Measurements from ENCODE around the gene STAP2.

STAP2 gene

DNA sequence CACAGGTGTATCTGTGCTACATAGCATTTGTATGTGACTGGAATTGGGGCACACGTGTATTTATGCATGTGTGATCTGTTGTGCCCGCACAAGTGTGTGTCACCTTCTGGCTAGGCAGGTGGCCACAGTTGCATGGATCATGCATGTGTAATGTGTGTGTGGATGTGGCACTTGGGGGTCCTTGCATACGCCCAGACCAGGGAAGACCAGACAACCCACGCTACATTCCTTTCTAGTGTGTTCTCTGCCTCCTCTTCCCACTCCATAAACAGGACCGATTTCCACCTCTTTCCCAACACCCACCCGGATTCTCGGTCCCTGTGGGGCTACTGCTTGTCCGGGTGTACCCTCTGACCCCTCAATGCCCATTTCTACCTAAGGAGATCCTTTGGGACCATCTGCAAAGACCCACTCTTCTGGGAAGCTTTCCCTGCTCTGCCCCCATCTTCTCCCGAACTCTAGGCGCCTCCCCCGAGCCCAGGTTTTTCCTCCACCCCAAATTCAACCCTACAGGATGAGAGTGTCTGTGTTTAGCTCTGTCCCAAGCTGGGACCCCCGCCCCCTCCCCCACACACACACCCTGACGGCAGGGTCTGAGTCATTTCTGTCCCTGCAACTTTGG, 12.3 kb downstream of the STAP2 start:
- H2AFZ ChIP-seq (ENCODE audit: low read length) = peak overlapping the region; percentile 78
- H3K18ac ChIP-seq (ENCODE audit: low read length) = peak overlapping the region; percentile 1
- H2BK5ac ChIP-seq (ENCODE audit: low read length) = no peak overlapping the region
- peaks cover 7 to 8% of the 10 kb centered on the region in 2 donors for H3K4me1 ChIP-seq (ENCODE audit: control insufficient read depth in 2 of 2, insufficient read depth in 1 of 2, low read depth in 1 of 2, low read length in 2 of 2)
- DNase-seq (ENCODE audit: low spot score) = no peak
- H4K91ac ChIP-seq (ENCODE audit: low read depth, low read length, poor library complexity) = no peak overlapping the region
- peaks cover 2% of the 10 kb centered on the region for H3K79me1 ChIP-seq (ENCODE audit: low read depth, low read length)
- H3K4me2 ChIP-seq (ENCODE audit: insufficient read depth, low read length, poor library complexity, severe bottlenecking) = peak overlapping the region; percentile 78
- H3K4ac ChIP-seq (ENCODE audit: low read length) = no peak overlapping the region
- H3K23ac ChIP-seq (ENCODE audit: low read depth, low read length, poor library complexity) = peak overlapping the region; percentile 95
- H3K27ac ChIP-seq (replicated peaks; ENCODE audit: low read length) = no peak overlapping the region
- H3K36me3 ChIP-seq (replicated peaks in 1 of 2; ENCODE audit: control insufficient read depth in 2 of 2, insufficient read depth in 2 of 2, low read length in 2 of 2) = peaks cover 0 to 6% of the 10 kb centered on the region in 2 donors
- no peak overlapping the region for H2AK5ac ChIP-seq (ENCODE audit: low read depth, low read length)
- no peak overlapping the region for H3K14ac ChIP-seq (ENCODE audit: low read length)
- H3K4me3 ChIP-seq (ENCODE audit: low read length in 2 of 2) = peak overlapping the region in 1 of 2 donors; percentile 32
- WGBS, 2 donors (ENCODE audit: extremely low coverage in 2 of 2, insufficient read length in 2 of 2, insufficient replicate concordance in 1 of 2) = no CpG with 5 or more reads among the region's 13 CpGs
- no peak overlapping the region for H2BK12ac ChIP-seq (ENCODE audit: low read length)
- no peak overlapping the region for H3K9ac ChIP-seq (ENCODE audit: low read depth, low read length, poor library complexity)
- no peaks in the 10 kb centered on the region for H3K9me3 ChIP-seq (replicated peaks in 1 of 2; ENCODE audit: control insufficient read depth in 2 of 2, insufficient read depth in 1 of 2, low read depth in 1 of 2, low read length in 2 of 2)
- H2BK15ac ChIP-seq (ENCODE audit: low read length) = no peak overlapping the region
- no peak overlapping the region for H2BK120ac ChIP-seq (ENCODE audit: low read depth, low read length)
- H3K27me3 ChIP-seq (ENCODE audit: control insufficient read depth in 3 of 3, insufficient read depth in 3 of 3, low read depth in 1 of 3, low read length in 3 of 3) = no peaks in the 10 kb centered on the region
- no peak overlapping the region for H4K8ac ChIP-seq (ENCODE audit: low read depth, low read length)

DNA sequence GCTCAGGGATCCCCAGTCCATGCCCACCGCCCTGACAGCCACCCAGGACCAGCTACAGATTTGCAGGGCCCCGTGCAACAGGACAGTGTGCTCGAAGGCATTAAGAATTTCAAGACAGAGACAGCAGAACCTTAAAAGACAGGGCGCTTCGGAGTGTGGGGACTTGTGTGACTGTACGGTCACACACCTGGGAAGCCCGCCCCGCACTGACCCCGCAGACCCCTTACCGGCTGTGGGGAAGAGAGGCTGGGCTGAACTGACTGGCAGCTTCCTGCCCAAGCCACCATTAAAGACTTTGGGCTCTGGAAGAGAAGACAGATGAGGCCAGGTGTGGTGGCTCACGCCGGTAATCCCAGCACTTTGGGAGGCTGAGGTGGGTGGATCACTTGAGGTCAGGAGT, 14.4 kb downstream of the STAP2 start:
- no peak overlapping the region for H2BK12ac ChIP-seq (ENCODE audit: low read length)
- no peak overlapping the region for H2BK5ac ChIP-seq (ENCODE audit: low read length)
- no peaks in the 10 kb centered on the region for H3K27me3 ChIP-seq (ENCODE audit: control insufficient read depth in 3 of 3, insufficient read depth in 3 of 3, low read depth in 1 of 3, low read length in 3 of 3)
- peaks cover 2% of the 10 kb centered on the region for H3K79me1 ChIP-seq (ENCODE audit: low read depth, low read length)
- no peak overlapping the region for H2BK120ac ChIP-seq (ENCODE audit: low read depth, low read length)
- H2AK5ac ChIP-seq (ENCODE audit: low read depth, low read length) = no peak overlapping the region
- no peak overlapping the region for H3K23ac ChIP-seq (ENCODE audit: low read depth, low read length, poor library complexity)
- WGBS, 2 donors (ENCODE audit: extremely low coverage in 2 of 2, insufficient read length in 2 of 2, insufficient replicate concordance in 1 of 2) = no CpG with 5 or more reads among the region's 12 CpGs
- no peak for DNase-seq (ENCODE audit: low spot score)
- H3K4me1 ChIP-seq (ENCODE audit: control insufficient read depth in 2 of 2, insufficient read depth in 1 of 2, low read depth in 1 of 2, low read length in 2 of 2) = peaks cover 7 to 8% of the 10 kb centered on the region in 2 donors
- peaks cover 2 to 3% of the 10 kb centered on the region in 2 donors for H3K9me3 ChIP-seq (replicated peaks in 1 of 2; ENCODE audit: control insufficient read depth in 2 of 2, insufficient read depth in 1 of 2, low read depth in 1 of 2, low read length in 2 of 2)
- H4K8ac ChIP-seq (ENCODE audit: low read depth, low read length) = no peak overlapping the region
- H4K91ac ChIP-seq (ENCODE audit: low read depth, low read length, poor library complexity) = no peak overlapping the region
- H2BK15ac ChIP-seq (ENCODE audit: low read length) = no peak overlapping the region
- H3K18ac ChIP-seq (ENCODE audit: low read length) = no peak overlapping the region
- no peak overlapping the region for H3K14ac ChIP-seq (ENCODE audit: low read length)
- H3K4me3 ChIP-seq (ENCODE audit: low read length in 2 of 2) = no peak overlapping the region
- H3K9ac ChIP-seq (ENCODE audit: low read depth, low read length, poor library complexity) = no peak overlapping the region
- no peak overlapping the region for H2AFZ ChIP-seq (ENCODE audit: low read length)
- H3K4me2 ChIP-seq (ENCODE audit: insufficient read depth, low read length, poor library complexity, severe bottlenecking) = no peak overlapping the region
- no peak overlapping the region for H3K27ac ChIP-seq (replicated peaks; ENCODE audit: low read length)
- H3K4ac ChIP-seq (ENCODE audit: low read length) = no peak overlapping the region
- peaks cover 0 to 6% of the 10 kb centered on the region in 2 donors for H3K36me3 ChIP-seq (replicated peaks in 1 of 2; ENCODE audit: control insufficient read depth in 2 of 2, insufficient read depth in 2 of 2, low read length in 2 of 2)

DNA sequence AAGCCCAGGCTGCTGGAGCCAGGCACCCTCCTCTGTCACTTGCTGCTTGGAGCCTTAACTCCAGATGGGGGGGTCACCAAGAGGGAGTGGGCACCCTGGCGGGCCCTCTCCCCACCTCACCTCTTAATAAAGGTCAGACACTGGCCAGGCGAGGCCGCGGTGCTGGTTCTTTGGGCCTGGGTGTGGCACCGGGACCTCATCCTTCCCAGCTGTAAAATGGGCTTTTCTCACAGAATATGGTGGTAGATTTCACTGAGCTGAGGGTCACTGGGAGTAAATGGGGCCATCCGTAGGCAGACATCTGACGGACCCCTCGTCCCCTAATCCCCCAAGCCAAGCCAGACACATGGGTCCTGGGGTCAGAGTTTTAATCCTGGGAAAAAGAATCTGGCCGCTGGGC, 14.9 kb downstream of the STAP2 start:
- H3K9me3 ChIP-seq (replicated peaks in 1 of 2; ENCODE audit: control insufficient read depth in 2 of 2, insufficient read depth in 1 of 2, low read depth in 1 of 2, low read length in 2 of 2) = peaks cover 4 to 8% of the 10 kb centered on the region in 2 donors
- peaks cover under 1 to 9% of the 10 kb centered on the region in 2 donors for H3K36me3 ChIP-seq (replicated peaks in 1 of 2; ENCODE audit: control insufficient read depth in 2 of 2, insufficient read depth in 2 of 2, low read length in 2 of 2)
- no peak overlapping the region for H2BK15ac ChIP-seq (ENCODE audit: low read length)
- no peak overlapping the region for H3K4ac ChIP-seq (ENCODE audit: low read length)
- H3K27ac ChIP-seq (replicated peaks; ENCODE audit: low read length) = no peak overlapping the region
- no peak overlapping the region for H3K18ac ChIP-seq (ENCODE audit: low read length)
- H2BK12ac ChIP-seq (ENCODE audit: low read length) = no peak overlapping the region
- H4K91ac ChIP-seq (ENCODE audit: low read depth, low read length, poor library complexity) = no peak overlapping the region
- no peak overlapping the region for H3K9ac ChIP-seq (ENCODE audit: low read depth, low read length, poor library complexity)
- H3K27me3 ChIP-seq (ENCODE audit: control insufficient read depth in 3 of 3, insufficient read depth in 3 of 3, low read depth in 1 of 3, low read length in 3 of 3) = no peaks in the 10 kb centered on the region
- no peak overlapping the region for H3K4me2 ChIP-seq (ENCODE audit: insufficient read depth, low read length, poor library complexity, severe bottlenecking)
- DNase-seq (ENCODE audit: low spot score) = no peak
- no peak overlapping the region for H3K14ac ChIP-seq (ENCODE audit: low read length)
- no peak overlapping the region for H2BK5ac ChIP-seq (ENCODE audit: low read length)
- H3K4me3 ChIP-seq (ENCODE audit: low read length in 2 of 2) = no peak overlapping the region
- no peak overlapping the region for H4K8ac ChIP-seq (ENCODE audit: low read depth, low read length)
- no peak overlapping the region for H2AFZ ChIP-seq (ENCODE audit: low read length)
- peaks cover 6 to 8% of the 10 kb centered on the region in 2 donors for H3K4me1 ChIP-seq (ENCODE audit: control insufficient read depth in 2 of 2, insufficient read depth in 1 of 2, low read depth in 1 of 2, low read length in 2 of 2)
- no peak overlapping the region for H2BK120ac ChIP-seq (ENCODE audit: low read depth, low read length)
- peaks cover 2% of the 10 kb centered on the region for H3K79me1 ChIP-seq (ENCODE audit: low read depth, low read length)
- H2AK5ac ChIP-seq (ENCODE audit: low read depth, low read length) = no peak overlapping the region
- no peak overlapping the region for H3K23ac ChIP-seq (ENCODE audit: low read depth, low read length, poor library complexity)
- no CpG with 5 or more reads among the region's 9 CpGs for WGBS, 2 donors (ENCODE audit: extremely low coverage in 2 of 2, insufficient read length in 2 of 2, insufficient replicate concordance in 1 of 2)

DNA sequence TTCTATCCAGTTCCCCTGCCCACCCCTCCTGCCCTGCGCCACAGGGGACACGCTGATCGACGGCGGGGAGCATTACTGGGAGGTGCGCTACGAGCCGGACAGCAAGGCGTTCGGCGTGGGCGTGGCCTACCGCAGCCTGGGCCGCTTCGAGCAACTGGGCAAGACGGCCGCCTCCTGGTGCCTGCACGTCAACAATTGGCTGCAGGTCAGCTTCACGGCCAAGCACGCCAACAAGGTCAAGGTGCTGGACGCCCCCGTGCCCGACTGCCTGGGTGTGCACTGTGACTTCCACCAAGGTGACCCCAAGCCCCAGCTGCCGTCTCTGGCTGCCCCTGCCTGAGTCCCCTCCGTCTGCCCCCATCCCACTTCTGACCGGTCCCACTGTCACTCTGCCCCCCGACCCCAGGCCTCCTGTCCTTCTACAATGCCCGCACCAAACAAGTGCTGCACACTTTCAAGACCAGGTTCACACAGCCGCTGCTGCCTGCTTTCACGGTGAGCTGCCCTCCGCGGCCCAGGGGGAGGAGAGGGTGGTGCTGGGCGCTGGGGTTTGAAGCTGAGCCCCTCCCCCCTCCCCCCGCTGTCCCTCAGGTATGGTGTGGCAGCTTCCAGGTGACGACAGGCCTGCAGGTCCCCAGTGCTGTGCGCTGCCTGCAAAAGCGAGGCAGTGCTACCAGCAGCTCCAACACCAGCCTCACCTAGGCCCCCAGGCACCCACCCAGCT, 15.5 kb downstream of the STAP2 start:
- H3K36me3 ChIP-seq (replicated peaks in 1 of 2; ENCODE audit: control insufficient read depth in 2 of 2, insufficient read depth in 2 of 2, low read length in 2 of 2) = peaks cover 4 to 15% of the 10 kb centered on the region in 2 donors
- peak overlapping the region; percentile 54 for H3K18ac ChIP-seq (ENCODE audit: low read length)
- H3K27ac ChIP-seq (replicated peaks; ENCODE audit: low read length) = no peak overlapping the region
- no peak overlapping the region for H2BK5ac ChIP-seq (ENCODE audit: low read length)
- H3K4me1 ChIP-seq (ENCODE audit: control insufficient read depth in 2 of 2, insufficient read depth in 1 of 2, low read depth in 1 of 2, low read length in 2 of 2) = peaks cover 4 to 8% of the 10 kb centered on the region in 2 donors
- H3K4ac ChIP-seq (ENCODE audit: low read length) = no peak overlapping the region
- H2BK12ac ChIP-seq (ENCODE audit: low read length) = peak overlapping the region; percentile 17
- no peak overlapping the region for H3K4me2 ChIP-seq (ENCODE audit: insufficient read depth, low read length, poor library complexity, severe bottlenecking)
- H2AK5ac ChIP-seq (ENCODE audit: low read depth, low read length) = no peak overlapping the region
- peak overlapping the region; percentile 50 for H3K14ac ChIP-seq (ENCODE audit: low read length)
- no peak overlapping the region for H2BK15ac ChIP-seq (ENCODE audit: low read length)
- H3K9me3 ChIP-seq (replicated peaks in 1 of 2; ENCODE audit: control insufficient read depth in 2 of 2, insufficient read depth in 1 of 2, low read depth in 1 of 2, low read length in 2 of 2) = peaks cover 6 to 10% of the 10 kb centered on the region in 2 donors
- no CpG with 5 or more reads among the region's 37 CpGs for WGBS, 2 donors (ENCODE audit: extremely low coverage in 2 of 2, insufficient read length in 2 of 2, insufficient replicate concordance in 1 of 2)
- peak overlapping the region; percentile 57 for H4K8ac ChIP-seq (ENCODE audit: low read depth, low read length)
- no peaks in the 10 kb centered on the region for H3K27me3 ChIP-seq (ENCODE audit: control insufficient read depth in 3 of 3, insufficient read depth in 3 of 3, low read depth in 1 of 3, low read length in 3 of 3)
- H2AFZ ChIP-seq (ENCODE audit: low read length) = no peak overlapping the region
- DNase-seq (ENCODE audit: low spot score) = no peak
- no peak overlapping the region for H4K91ac ChIP-seq (ENCODE audit: low read depth, low read length, poor library complexity)
- H3K23ac ChIP-seq (ENCODE audit: low read depth, low read length, poor library complexity) = peak overlapping the region; percentile 90
- H3K4me3 ChIP-seq (ENCODE audit: low read length in 2 of 2) = no peak overlapping the region
- peaks cover 2% of the 10 kb centered on the region for H3K79me1 ChIP-seq (ENCODE audit: low read depth, low read length)
- no peak overlapping the region for H2BK120ac ChIP-seq (ENCODE audit: low read depth, low read length)
- peak overlapping the region; percentile 39 for H3K9ac ChIP-seq (ENCODE audit: low read depth, low read length, poor library complexity)

All from neuronal stem cell (in vitro differentiated cells).